Measurements from ENCODE around the gene ZBTB24.

The ZBTB24 gene

DNA sequence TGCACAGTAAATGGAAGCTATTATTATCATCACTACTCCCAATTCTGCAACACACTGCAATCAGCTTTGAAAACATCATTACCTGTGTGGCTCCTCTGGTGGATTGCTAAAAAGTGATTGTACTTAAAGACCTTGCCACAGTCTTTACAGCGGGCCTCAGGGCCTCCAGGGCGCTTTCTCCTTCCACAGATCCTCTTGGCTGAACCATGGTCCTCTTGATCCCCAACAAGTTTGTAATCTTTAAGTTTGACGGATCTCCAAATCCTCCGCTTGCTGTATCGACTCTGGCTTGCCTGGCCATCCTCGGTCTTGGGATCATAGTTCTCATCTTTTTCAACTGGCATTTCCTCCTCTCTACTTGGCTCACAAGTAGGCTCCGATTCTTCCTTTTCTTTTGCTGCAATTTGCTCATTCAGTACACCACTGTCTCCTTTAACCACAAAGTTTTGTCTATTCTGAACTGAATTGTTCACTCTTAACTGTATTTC is 2.0 kb downstream of the ZBTB24 start:
- TF ChIP-seq EGR1 (IDR thresholded peaks at IDR 0.05) (no peak), FOXM1 (IDR thresholded peaks at IDR 0.05; ENCODE audit: borderline replicate concordance, low read depth) (no peak), CEBPB (IDR thresholded peaks at IDR 0.05) (no peak)

DNA sequence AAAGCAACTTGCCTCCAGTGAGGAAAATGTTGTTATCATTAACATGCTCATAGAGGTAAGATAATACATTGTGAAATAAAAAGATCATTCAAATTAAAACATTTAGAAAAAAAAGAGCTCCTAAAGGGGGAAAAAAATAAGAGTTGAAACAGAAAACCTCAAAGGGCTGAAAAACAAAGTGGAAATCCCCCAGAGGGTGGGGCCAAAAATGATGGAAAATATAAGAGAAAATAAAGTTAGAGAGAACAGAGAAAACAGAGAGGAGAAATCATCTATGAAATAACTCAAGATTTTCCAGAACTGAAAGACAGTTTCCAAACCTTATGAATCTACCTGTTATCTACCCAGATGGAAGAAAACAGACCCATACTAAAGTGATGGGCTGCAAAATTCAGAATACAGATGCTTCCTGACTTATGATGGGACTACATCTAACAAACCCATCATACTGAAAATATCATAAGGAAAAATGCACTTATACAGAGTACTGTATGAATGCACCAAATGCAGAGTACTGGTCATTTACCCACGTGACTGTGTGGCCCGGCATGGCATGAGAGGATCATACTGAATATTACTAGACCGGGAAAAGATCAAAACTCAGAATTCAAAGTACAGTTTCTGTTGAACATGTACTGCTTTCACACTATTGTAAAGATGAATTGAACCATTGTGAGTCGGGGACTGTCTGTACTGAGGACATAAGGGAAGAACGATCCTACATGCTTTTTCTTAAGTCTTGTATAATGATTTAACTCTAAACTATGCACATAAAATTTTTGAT is 4.0 kb downstream of the ZBTB24 start:
- TF ChIP-seq, protein P1, sequence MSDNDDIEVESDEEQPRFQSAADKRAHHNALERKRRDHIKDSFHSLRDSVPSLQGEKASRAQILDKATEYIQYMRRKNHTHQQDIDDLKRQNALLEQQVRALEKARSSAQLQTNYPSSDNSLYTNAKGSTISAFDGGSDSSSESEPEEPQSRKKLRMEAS (IDR thresholded peaks at IDR 0.05) = no peak
- TF ChIP-seq EP300 (IDR thresholded peaks at IDR 0.05; ENCODE audit: borderline replicate concordance) (no peak), TEAD4 (IDR thresholded peaks at IDR 0.05) (no peak), TAF1 (IDR thresholded peaks at IDR 0.05; ENCODE audit: low read depth) (no peak), YY1 (IDR thresholded peaks at IDR 0.05; ENCODE audit: low read depth) (no peak), NFIC (IDR thresholded peaks at IDR 0.05) (no peak), CREB1 (IDR thresholded peaks at IDR 0.05; ENCODE audit: low read depth) (no peak), FOXM1 (IDR thresholded peaks at IDR 0.05; ENCODE audit: borderline replicate concordance, low read depth) (no peak), CEBPB (IDR thresholded peaks at IDR 0.05) (no peak), ZBTB7A (IDR thresholded peaks at IDR 0.05; ENCODE audit: low read depth) (no peak), EGR1 (IDR thresholded peaks at IDR 0.05) (no peak), RAD21 (IDR thresholded peaks at IDR 0.05; ENCODE audit: low read depth) (no peak), TCF12 (IDR thresholded peaks at IDR 0.05; ENCODE audit: low read depth) (no peak)
- TF ChIP-seq, protein P2, sequence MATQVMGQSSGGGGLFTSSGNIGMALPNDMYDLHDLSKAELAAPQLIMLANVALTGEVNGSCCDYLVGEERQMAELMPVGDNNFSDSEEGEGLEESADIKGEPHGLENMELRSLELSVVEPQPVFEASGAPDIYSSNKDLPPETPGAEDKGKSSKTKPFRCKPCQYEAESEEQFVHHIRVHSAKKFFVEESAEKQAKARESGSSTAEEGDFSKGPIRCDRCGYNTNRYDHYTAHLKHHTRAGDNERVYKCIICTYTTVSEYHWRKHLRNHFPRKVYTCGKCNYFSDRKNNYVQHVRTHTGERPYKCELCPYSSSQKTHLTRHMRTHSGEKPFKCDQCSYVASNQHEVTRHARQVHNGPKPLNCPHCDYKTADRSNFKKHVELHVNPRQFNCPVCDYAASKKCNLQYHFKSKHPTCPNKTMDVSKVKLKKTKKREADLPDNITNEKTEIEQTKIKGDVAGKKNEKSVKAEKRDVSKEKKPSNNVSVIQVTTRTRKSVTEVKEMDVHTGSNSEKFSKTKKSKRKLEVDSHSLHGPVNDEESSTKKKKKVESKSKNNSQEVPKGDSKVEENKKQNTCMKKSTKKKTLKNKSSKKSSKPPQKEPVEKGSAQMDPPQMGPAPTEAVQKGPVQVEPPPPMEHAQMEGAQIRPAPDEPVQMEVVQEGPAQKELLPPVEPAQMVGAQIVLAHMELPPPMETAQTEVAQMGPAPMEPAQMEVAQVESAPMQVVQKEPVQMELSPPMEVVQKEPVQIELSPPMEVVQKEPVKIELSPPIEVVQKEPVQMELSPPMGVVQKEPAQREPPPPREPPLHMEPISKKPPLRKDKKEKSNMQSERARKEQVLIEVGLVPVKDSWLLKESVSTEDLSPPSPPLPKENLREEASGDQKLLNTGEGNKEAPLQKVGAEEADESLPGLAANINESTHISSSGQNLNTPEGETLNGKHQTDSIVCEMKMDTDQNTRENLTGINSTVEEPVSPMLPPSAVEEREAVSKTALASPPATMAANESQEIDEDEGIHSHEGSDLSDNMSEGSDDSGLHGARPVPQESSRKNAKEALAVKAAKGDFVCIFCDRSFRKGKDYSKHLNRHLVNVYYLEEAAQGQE (IDR thresholded peaks at IDR 0.05; ENCODE audit: low read depth) = no peak
- TF ChIP-seq, protein P3, sequence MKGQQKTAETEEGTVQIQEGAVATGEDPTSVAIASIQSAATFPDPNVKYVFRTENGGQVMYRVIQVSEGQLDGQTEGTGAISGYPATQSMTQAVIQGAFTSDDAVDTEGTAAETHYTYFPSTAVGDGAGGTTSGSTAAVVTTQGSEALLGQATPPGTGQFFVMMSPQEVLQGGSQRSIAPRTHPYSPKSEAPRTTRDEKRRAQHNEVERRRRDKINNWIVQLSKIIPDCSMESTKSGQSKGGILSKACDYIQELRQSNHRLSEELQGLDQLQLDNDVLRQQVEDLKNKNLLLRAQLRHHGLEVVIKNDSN (IDR thresholded peaks at IDR 0.05) = no peak

DNA sequence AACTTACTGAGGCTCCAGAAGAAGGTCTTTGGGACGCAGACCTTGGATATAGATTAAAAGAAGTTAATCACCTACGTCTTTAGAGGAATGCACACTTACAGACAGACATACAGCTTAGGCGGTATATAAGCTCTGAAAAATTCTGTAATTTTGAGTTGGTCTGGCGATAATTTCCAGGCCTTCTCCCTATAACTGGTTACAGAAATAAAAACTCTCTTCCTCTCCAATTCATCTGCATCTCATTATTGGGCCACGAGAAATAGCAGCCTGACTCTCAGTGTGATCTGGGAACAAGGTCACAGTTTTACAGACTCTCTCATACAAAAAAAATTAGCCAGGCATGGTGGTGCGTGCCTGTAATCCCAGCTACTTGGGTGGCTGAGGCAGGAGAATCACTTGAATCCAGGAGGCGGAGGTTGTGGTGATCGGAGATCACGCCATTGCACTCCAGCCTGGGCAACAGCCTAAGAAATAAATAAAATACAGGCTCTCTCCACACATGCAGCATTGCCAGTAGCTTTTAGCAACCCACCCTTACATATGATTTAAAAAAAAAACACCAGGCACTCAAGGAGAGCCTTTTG is 4.7 kb downstream of the ZBTB24 start:
- TF ChIP-seq EGR1 (IDR thresholded peaks at IDR 0.05) = no peak
- TF ChIP-seq, protein P1 (IDR thresholded peaks at IDR 0.05) = no peak
- TF ChIP-seq, protein P2 (IDR thresholded peaks at IDR 0.05; ENCODE audit: low read depth) = no peak
- no peak for TF ChIP-seq CREB1 (IDR thresholded peaks at IDR 0.05; ENCODE audit: low read depth)
- TF ChIP-seq TCF12 (IDR thresholded peaks at IDR 0.05; ENCODE audit: low read depth) = no peak
- no peak for TF ChIP-seq YY1 (IDR thresholded peaks at IDR 0.05; ENCODE audit: low read depth)
- TF ChIP-seq, protein P3 (IDR thresholded peaks at IDR 0.05) = no peak
- no peak for TF ChIP-seq ZBTB7A (IDR thresholded peaks at IDR 0.05; ENCODE audit: low read depth)
- TF ChIP-seq FOXM1 (IDR thresholded peaks at IDR 0.05; ENCODE audit: borderline replicate concordance, low read depth) = no peak
- TF ChIP-seq EP300 (IDR thresholded peaks at IDR 0.05; ENCODE audit: borderline replicate concordance) = no peak
- TF ChIP-seq RAD21 (IDR thresholded peaks at IDR 0.05; ENCODE audit: low read depth) = no peak
- no peak for TF ChIP-seq NFIC (IDR thresholded peaks at IDR 0.05)
- no peak for TF ChIP-seq TAF1 (IDR thresholded peaks at IDR 0.05; ENCODE audit: low read depth)
- TF ChIP-seq CEBPB (IDR thresholded peaks at IDR 0.05) = no peak

DNA sequence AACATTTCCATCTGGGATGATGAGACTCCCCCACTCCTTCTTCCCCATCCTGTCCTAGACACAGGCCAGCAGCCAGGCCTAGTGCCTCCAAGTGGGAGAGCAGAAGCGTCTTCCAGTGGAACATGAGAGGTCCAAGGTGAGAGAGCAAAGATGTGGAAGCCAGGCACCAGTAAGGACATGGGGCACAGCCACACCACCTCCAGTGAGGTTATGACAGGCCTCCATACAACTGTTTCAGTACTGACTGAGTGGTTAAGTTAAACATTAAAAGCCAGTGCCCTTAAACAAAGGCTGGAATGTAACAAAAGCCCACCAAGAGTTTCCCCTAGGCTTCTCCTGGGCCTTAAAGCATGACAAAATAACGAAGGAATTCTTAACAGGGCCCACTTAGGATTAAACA is 5.3 kb downstream of the ZBTB24 start:
- TF ChIP-seq, protein P1 (IDR thresholded peaks at IDR 0.05) = no peak
- no peak for TF ChIP-seq RAD21 (IDR thresholded peaks at IDR 0.05; ENCODE audit: low read depth)
- TF ChIP-seq CREB1 (IDR thresholded peaks at IDR 0.05; ENCODE audit: low read depth) = no peak
- TF ChIP-seq YY1 (IDR thresholded peaks at IDR 0.05; ENCODE audit: low read depth) = no peak

DNA sequence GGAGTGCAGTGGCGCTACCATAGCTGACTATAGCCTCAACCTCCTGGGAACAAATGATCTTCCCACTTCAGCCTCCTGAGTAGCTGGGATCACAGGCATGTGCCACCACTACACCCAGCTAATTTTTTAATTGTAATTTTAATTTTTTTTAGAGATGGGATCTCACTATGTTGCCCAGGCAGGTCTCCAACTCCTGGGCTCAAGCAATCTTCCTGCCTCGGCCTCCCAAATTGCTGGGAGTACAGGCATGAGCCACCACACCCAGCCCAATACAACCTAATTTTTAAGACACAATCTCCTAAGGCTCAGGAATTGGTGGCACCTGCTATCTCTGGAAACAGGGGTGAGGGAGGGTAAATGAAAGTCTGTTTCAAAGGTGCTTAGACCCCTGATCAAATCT is 5.8 kb downstream of the ZBTB24 start:
- TF ChIP-seq, protein P3 (IDR thresholded peaks at IDR 0.05) = no peak
- no peak for TF ChIP-seq TCF12 (IDR thresholded peaks at IDR 0.05; ENCODE audit: low read depth)
- no peak for TF ChIP-seq EP300 (IDR thresholded peaks at IDR 0.05; ENCODE audit: borderline replicate concordance)
- TF ChIP-seq, protein P1 (IDR thresholded peaks at IDR 0.05) = no peak
